Measurements from ENCODE around the gene NPIPA3. TPM values are rescaled to one million over a fixed set of nuclear protein-coding genes. Genes with fewer than 3 reads are reported as not detected.
"Not testable (repeated sequence)": the region's sequence is repeated elsewhere in the genome, so short reads cannot be mapped to it uniquely, and the experiment has no call there.

The NPIPA3 gene
- total RNA-seq, 1 experiment from 2014 or later = 3.7 TPM

DNA sequence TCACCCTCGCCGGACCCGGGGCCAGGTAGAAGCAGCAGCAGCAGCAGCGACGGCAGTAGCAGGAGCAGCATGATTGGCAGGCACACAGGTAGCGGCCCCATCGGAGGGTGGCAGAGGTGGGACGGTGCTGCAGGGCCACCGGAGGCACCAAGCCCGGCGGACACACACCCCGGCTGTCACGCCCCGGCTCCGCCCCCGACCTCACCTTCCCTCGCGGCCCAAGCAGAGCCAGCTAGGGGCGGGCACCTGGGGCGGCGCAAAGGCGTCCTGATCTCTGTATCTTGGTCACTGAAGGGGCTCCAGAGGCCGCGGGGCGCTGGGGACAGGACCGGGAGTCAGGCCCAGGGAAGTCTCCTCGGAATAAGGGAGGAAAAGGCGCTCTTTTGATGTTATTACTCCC, 9.1 kb upstream of the NPIPA3 start, which contains the start of gene PLA2G10:
TSS of gene PLA2G10 (minus strand) at position 180 of the 400 bp plus-strand sequence. CDS start at position 101, 79 bp downstream.
- BruUV-seq (replicated peaks); H3K9me3 ChIP-seq (ENCODE audit: control insufficient read depth, insufficient read depth, low read depth, low read length); H3K27me3 ChIP-seq (ENCODE audit: control insufficient read depth, insufficient read depth, low read length); H3K36me3 ChIP-seq (ENCODE audit: control insufficient read depth, insufficient read depth, low read length); H3K27ac ChIP-seq (ENCODE audit: low read length); DNase-seq (ENCODE audit: low read depth, low spot score); H3K4me3 ChIP-seq (ENCODE audit: low read depth in 2 of 2, low read length in 2 of 2); H3K4me1 ChIP-seq (ENCODE audit: control insufficient read depth, insufficient read depth, low read length); intact Hi-C loops (cut with micrococcal nuclease; ENCODE audit: unreplicated experiment); in situ Hi-C loops (cut with HindIII; ENCODE audit: low pct_unique_long_range_greater_than_20kb, low sequenced_read_pairs); POLR2A ChIA-PET; CTCF ChIA-PET: not testable (repeated sequence)
- ATAC-seq = 0 out of 2 replicates have a peak, but pooled peaks have one; percentile 51

DNA sequence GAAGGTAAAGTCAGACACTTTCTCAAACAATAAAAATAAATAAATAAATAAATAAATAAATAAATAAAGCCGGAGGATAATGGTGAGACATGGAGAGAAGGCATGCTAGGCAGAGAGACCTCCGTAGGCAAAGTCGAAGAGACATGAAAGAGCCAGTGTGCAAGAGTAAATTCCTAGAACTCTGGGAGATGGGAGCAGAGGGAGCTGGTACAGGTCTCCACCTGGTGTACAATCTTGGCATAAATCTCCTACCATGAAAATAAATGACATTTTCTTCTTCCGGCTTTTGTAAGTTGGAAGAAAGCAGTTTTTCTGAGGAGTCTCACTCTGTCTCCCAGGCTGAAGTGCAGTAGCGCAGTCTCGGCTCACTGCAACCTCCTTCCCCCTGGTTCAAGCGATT, 1.4 kb upstream of the NPIPA3 start:
- H3K27ac ChIP-seq (ENCODE audit: low read length); CTCF ChIA-PET; H3K27me3 ChIP-seq (ENCODE audit: control insufficient read depth, insufficient read depth, low read length); intact Hi-C loops (cut with micrococcal nuclease; ENCODE audit: unreplicated experiment); POLR2A ChIA-PET; DNase-seq (ENCODE audit: low read depth, low spot score); H3K36me3 ChIP-seq (ENCODE audit: control insufficient read depth, insufficient read depth, low read length); BruUV-seq (replicated peaks); H3K9me3 ChIP-seq (ENCODE audit: control insufficient read depth, insufficient read depth, low read depth, low read length); in situ Hi-C loops (cut with HindIII; ENCODE audit: low pct_unique_long_range_greater_than_20kb, low sequenced_read_pairs); H3K4me3 ChIP-seq (ENCODE audit: low read depth in 2 of 2, low read length in 2 of 2); H3K4me1 ChIP-seq (ENCODE audit: control insufficient read depth, insufficient read depth, low read length): not testable (repeated sequence)
- ATAC-seq = peak; percentile 51

DNA sequence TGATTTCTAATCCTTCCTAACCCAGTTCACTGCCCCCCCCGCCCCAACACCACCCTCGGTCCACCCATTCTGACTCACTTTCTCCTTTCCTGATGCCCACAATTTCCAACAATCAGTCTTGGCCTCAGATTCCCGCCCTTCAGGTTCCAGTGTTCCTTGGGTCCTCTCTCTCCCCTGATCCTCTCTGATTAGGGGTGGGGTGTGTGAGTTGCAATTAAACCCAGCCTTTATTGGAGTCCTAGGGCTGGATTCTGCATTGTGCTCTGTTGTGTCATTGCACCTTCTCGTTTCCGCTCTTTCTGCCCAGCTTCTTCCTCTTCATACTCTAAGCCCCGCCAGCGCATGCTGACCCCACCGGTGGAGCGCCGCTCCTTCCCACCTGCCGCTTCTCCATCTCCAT, 539 bp upstream of the NPIPA3 start:
- H3K4me3 ChIP-seq (ENCODE audit: low read depth in 2 of 2, low read length in 2 of 2); BruUV-seq (replicated peaks); intact Hi-C loops (cut with micrococcal nuclease; ENCODE audit: unreplicated experiment); DNase-seq (ENCODE audit: low read depth, low spot score); H3K27ac ChIP-seq (ENCODE audit: low read length); H3K9me3 ChIP-seq (ENCODE audit: control insufficient read depth, insufficient read depth, low read depth, low read length); in situ Hi-C loops (cut with HindIII; ENCODE audit: low pct_unique_long_range_greater_than_20kb, low sequenced_read_pairs); CTCF ChIA-PET; POLR2A ChIA-PET; H3K4me1 ChIP-seq (ENCODE audit: control insufficient read depth, insufficient read depth, low read length); H3K27me3 ChIP-seq (ENCODE audit: control insufficient read depth, insufficient read depth, low read length); H3K36me3 ChIP-seq (ENCODE audit: control insufficient read depth, insufficient read depth, low read length): not testable (repeated sequence)
- peak; percentile 45 for ATAC-seq

DNA sequence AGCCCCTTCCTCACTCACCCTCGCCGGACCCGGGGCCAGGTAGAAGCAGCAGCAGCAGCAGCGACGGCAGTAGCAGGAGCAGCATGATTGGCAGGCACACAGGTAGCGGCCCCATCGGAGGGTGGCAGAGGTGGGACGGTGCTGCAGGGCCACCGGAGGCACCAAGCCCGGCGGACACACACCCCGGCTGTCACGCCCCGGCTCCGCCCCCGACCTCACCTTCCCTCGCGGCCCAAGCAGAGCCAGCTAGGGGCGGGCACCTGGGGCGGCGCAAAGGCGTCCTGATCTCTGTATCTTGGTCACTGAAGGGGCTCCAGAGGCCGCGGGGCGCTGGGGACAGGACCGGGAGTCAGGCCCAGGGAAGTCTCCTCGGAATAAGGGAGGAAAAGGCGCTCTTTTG, 30.0 kb downstream of the NPIPA3 start:
- DNase-seq (ENCODE audit: low read depth, low spot score); H3K27me3 ChIP-seq (ENCODE audit: control insufficient read depth, insufficient read depth, low read length); POLR2A ChIA-PET; H3K4me3 ChIP-seq (ENCODE audit: low read depth in 2 of 2, low read length in 2 of 2); in situ Hi-C loops (cut with HindIII; ENCODE audit: low pct_unique_long_range_greater_than_20kb, low sequenced_read_pairs); H3K27ac ChIP-seq (ENCODE audit: low read length); H3K4me1 ChIP-seq (ENCODE audit: control insufficient read depth, insufficient read depth, low read length); H3K9me3 ChIP-seq (ENCODE audit: control insufficient read depth, insufficient read depth, low read depth, low read length); intact Hi-C loops (cut with micrococcal nuclease; ENCODE audit: unreplicated experiment); CTCF ChIA-PET; BruUV-seq (replicated peaks); H3K36me3 ChIP-seq (ENCODE audit: control insufficient read depth, insufficient read depth, low read length): not testable (repeated sequence)
- ATAC-seq = peak; percentile 60

DNA sequence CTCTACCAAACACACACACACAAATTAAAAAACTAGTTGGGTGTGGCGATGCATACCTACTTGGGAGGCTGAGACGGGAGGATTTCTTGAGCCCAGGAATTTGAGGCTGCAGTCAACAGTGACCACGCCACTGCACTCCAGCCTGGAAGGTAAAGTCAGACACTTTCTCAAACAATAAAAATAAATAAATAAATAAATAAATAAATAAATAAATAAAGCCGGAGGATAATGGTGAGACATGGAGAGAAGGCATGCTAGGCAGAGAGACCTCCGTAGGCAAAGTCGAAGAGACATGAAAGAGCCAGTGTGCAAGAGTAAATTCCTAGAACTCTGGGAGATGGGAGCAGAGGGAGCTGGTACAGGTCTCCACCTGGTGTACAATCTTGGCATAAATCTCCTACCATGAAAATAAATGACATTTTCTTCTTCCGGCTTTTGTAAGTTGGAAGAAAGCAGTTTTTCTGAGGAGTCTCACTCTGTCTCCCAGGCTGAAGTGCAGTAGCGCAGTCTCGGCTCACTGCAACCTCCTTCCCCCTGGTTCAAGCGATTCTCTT, 37.7 kb downstream of the NPIPA3 start:
- H3K4me3 ChIP-seq (ENCODE audit: low read depth in 2 of 2, low read length in 2 of 2); H3K36me3 ChIP-seq (ENCODE audit: control insufficient read depth, insufficient read depth, low read length); CTCF ChIA-PET; POLR2A ChIA-PET; ATAC-seq; H3K4me1 ChIP-seq (ENCODE audit: control insufficient read depth, insufficient read depth, low read length); BruUV-seq (replicated peaks); in situ Hi-C loops (cut with HindIII; ENCODE audit: low pct_unique_long_range_greater_than_20kb, low sequenced_read_pairs); H3K27me3 ChIP-seq (ENCODE audit: control insufficient read depth, insufficient read depth, low read length); DNase-seq (ENCODE audit: low read depth, low spot score); H3K27ac ChIP-seq (ENCODE audit: low read length); intact Hi-C loops (cut with micrococcal nuclease; ENCODE audit: unreplicated experiment); H3K9me3 ChIP-seq (ENCODE audit: control insufficient read depth, insufficient read depth, low read depth, low read length): not testable (repeated sequence)

DNA sequence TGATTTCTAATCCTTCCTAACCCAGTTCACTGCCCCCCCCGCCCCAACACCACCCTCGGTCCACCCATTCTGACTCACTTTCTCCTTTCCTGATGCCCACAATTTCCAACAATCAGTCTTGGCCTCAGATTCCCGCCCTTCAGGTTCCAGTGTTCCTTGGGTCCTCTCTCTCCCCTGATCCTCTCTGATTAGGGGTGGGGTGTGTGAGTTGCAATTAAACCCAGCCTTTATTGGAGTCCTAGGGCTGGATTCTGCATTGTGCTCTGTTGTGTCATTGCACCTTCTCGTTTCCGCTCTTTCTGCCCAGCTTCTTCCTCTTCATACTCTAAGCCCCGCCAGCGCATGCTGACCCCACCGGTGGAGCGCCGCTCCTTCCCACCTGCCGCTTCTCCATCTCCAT, 38.6 kb downstream of the NPIPA3 start:
- intact Hi-C loops (cut with micrococcal nuclease; ENCODE audit: unreplicated experiment); H3K36me3 ChIP-seq (ENCODE audit: control insufficient read depth, insufficient read depth, low read length); DNase-seq (ENCODE audit: low read depth, low spot score); BruUV-seq (replicated peaks); H3K27ac ChIP-seq (ENCODE audit: low read length); POLR2A ChIA-PET; H3K9me3 ChIP-seq (ENCODE audit: control insufficient read depth, insufficient read depth, low read depth, low read length); CTCF ChIA-PET; H3K4me1 ChIP-seq (ENCODE audit: control insufficient read depth, insufficient read depth, low read length); H3K27me3 ChIP-seq (ENCODE audit: control insufficient read depth, insufficient read depth, low read length); H3K4me3 ChIP-seq (ENCODE audit: low read depth in 2 of 2, low read length in 2 of 2); in situ Hi-C loops (cut with HindIII; ENCODE audit: low pct_unique_long_range_greater_than_20kb, low sequenced_read_pairs): not testable (repeated sequence)
- peak; percentile 43 for ATAC-seq

DNA sequence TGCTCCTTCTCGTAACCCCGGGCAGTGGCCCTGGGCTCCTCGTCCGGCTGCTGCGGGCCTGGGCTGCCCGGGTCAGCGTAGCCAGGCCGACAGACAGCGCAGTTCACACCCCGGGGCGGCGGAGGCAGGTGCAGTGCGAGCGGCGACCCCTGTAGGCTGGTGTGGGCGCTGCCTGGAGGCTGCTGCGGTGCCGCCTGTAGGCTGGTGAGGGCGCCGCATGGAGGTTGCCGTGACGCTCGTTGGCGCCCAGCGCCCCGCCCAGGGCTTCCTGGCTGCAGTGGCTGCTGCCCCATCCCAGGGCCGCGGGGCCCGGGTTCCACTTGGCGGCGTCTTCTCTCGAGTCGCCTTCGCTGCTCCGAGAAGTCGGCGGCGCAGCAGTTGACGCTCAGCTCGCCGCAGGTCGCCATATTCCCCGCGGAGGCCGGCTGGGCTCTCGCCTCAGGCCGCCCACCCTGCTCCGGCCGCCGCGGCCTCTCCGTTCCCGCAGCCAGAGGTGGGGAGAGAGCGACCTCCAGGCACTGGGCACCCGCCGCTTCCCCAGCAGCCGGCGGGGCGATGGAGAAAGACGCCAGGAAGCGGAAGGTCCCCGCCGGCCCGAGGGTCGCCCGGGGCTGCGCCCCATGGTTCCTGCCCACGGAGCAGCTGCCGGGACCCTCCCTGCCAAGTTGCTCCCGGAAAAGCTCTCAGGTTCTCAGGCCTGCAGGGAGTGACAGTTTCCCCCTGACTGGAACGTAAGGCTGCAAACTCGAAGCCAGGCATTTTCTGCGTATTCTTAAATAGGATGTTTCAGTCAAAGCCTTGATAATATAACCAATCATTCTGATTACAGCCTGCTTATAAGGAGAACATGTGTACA, 39.3 kb downstream of the NPIPA3 start, which contains the start of gene NPIPA2:
TSS of gene NPIPA2 (plus strand) at position 261 of the 856 bp plus-strand sequence. CDS start 5,533 bp downstream, outside the sequence.
- H3K4me1 ChIP-seq (ENCODE audit: control insufficient read depth, insufficient read depth, low read length); DNase-seq (ENCODE audit: low read depth, low spot score); in situ Hi-C loops (cut with HindIII; ENCODE audit: low pct_unique_long_range_greater_than_20kb, low sequenced_read_pairs); CTCF ChIA-PET; POLR2A ChIA-PET; BruUV-seq (replicated peaks); H3K4me3 ChIP-seq (ENCODE audit: low read depth in 2 of 2, low read length in 2 of 2); H3K27me3 ChIP-seq (ENCODE audit: control insufficient read depth, insufficient read depth, low read length); H3K9me3 ChIP-seq (ENCODE audit: control insufficient read depth, insufficient read depth, low read depth, low read length); H3K27ac ChIP-seq (ENCODE audit: low read length); H3K36me3 ChIP-seq (ENCODE audit: control insufficient read depth, insufficient read depth, low read length); intact Hi-C loops (cut with micrococcal nuclease; ENCODE audit: unreplicated experiment): not testable (repeated sequence)
- peak; percentile 99 for ATAC-seq
